Stimulated activated naive CD8-positive, alpha-beta T cell treated with anti-CD3 and anti-CD28 coated beads, Interleukin-15, Interleukin-2, amounts not matched to agents 100 ng/mL and 50 ng/mL, for 24 hours (primary cell): Measurements from ENCODE around the gene FADS1.

Experiments used
- H3K27ac Mint-ChIP-seq: one replicate; pipeline ENCODE4 v1.8.0; 2021; ENCODE audit warnings: mild to moderate bottlenecking, mixed read lengths
- H3K27me3 Mint-ChIP-seq: one replicate; pipeline ENCODE4 v1.8.0; 2021; ENCODE audit warnings: mixed read lengths
- H3K36me3 Mint-ChIP-seq: one replicate; pipeline ENCODE4 v1.8.0; 2021; ENCODE audit warnings: low read depth, mixed read lengths
- H3K4me1 Mint-ChIP-seq: one replicate; pipeline ENCODE4 v1.8.0; 2021; ENCODE audit warnings: low read depth, mixed read lengths
- H3K4me3 Mint-ChIP-seq: one replicate; pipeline ENCODE4 v1.8.0; 2021; ENCODE audit warnings: mild to moderate bottlenecking, mixed read lengths
- H3K9me3 Mint-ChIP-seq: one replicate; pipeline ENCODE4 v1.8.0; 2021; ENCODE audit warnings: mixed read lengths

FADS1 gene

GRCh38 chr11:61782299-61782698 is 34.5 kb downstream of the FADS1 start:
- H3K4me1 Mint-ChIP-seq, result peaks cover 3% of the 10 kb centered on the region
- H3K27ac Mint-ChIP-seq, result no peak overlapping the region
- H3K36me3 Mint-ChIP-seq, result peaks cover 5% of the 10 kb centered on the region
- no peak overlapping the region for H3K4me3 Mint-ChIP-seq
- H3K27me3 Mint-ChIP-seq, result peaks cover 5% of the 10 kb centered on the region
- H3K9me3 Mint-ChIP-seq, result no peaks in the 10 kb centered on the region

- Mint-ChIP-seq H3K27ac (no peak overlapping the region), H3K4me1 (peaks cover 5% of the 10 kb centered on the region), H3K36me3 (peaks cover under 1% of the 10 kb centered on the region), H3K9me3 (no peaks in the 10 kb centered on the region), H3K27me3 (peaks cover 6% of the 10 kb centered on the region), H3K4me3 (no peak overlapping the region)
Measured at GRCh38 chr11:61781585-61781984, 35.2 kb downstream of the FADS1 start.

- H3K9me3 Mint-ChIP-seq, result no peaks in the 10 kb centered on the region
- H3K36me3 Mint-ChIP-seq, result no peaks in the 10 kb centered on the region
- peaks cover 6% of the 10 kb centered on the region for H3K4me1 Mint-ChIP-seq
- no peak overlapping the region for H3K27ac Mint-ChIP-seq
- no peak overlapping the region for H3K4me3 Mint-ChIP-seq
- H3K27me3 Mint-ChIP-seq, result peaks cover 10% of the 10 kb centered on the region
Measured at GRCh38 chr11:61780581-61781162, 36.1 kb downstream of the FADS1 start.

- H3K4me1 Mint-ChIP-seq, result peaks cover 6% of the 10 kb centered on the region
Measured at GRCh38 chr11:61779666-61780525, 36.9 kb downstream of the FADS1 start.

GRCh38 chr11:61778920-61779650 is 37.7 kb downstream of the FADS1 start:
- Mint-ChIP-seq H3K4me3 (no peak overlapping the region), H3K9me3 (no peaks in the 10 kb centered on the region), H3K4me1 (peaks cover 6% of the 10 kb centered on the region), H3K36me3 (no peaks in the 10 kb centered on the region), H3K27ac (no peak overlapping the region), H3K27me3 (peaks cover 10% of the 10 kb centered on the region)

More at GRCh38 chr11:61779666-61780525, 36.9 kb downstream of the FADS1 start:
- no peak overlapping the region for H3K27ac Mint-ChIP-seq
- H3K9me3 Mint-ChIP-seq, result no peaks in the 10 kb centered on the region
- no peak overlapping the region for H3K4me3 Mint-ChIP-seq
- no peaks in the 10 kb centered on the region for H3K36me3 Mint-ChIP-seq
- H3K27me3 Mint-ChIP-seq, result peaks cover 10% of the 10 kb centered on the region

DNA sequence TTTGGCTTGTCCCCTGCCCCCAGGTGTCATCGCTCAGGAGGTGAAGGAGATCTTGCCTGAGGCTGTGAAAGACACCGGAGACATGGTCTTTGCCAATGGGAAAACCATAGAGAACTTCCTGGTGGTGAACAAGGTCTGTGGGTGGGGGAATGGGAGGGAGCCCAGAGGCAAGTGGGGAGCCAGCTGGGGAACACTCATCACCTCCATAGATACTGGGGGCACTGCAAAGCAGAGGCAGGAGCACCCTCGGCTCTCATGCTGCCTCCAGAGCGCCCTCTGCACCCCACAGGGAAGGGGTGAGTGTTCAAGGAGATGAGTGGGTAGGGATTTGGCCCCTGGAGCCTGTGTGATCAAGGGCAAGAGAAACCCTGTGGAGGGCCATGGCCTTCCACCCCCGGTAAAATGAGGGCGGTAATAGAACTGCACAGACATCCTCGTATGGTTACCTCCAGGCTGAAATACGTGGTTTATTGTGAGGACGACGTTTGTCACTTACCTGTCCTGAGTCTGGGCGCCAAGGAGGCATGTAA is 38.4 kb downstream of the FADS1 start:
- no peaks in the 10 kb centered on the region for H3K36me3 Mint-ChIP-seq
- peaks cover 10% of the 10 kb centered on the region for H3K27me3 Mint-ChIP-seq
- H3K27ac Mint-ChIP-seq, result no peak overlapping the region
- no peak overlapping the region for H3K4me3 Mint-ChIP-seq
- H3K4me1 Mint-ChIP-seq, result peaks cover 6% of the 10 kb centered on the region
- no peaks in the 10 kb centered on the region for H3K9me3 Mint-ChIP-seq

GRCh38 chr11:61777234-61778090 is 39.3 kb downstream of the FADS1 start:
- peaks cover 6% of the 10 kb centered on the region for H3K4me1 Mint-ChIP-seq
- H3K9me3 Mint-ChIP-seq, result no peaks in the 10 kb centered on the region
- H3K4me3 Mint-ChIP-seq, result no peak overlapping the region
- no peak overlapping the region for H3K27ac Mint-ChIP-seq
- H3K27me3 Mint-ChIP-seq, result peaks cover 10% of the 10 kb centered on the region
- H3K36me3 Mint-ChIP-seq, result no peaks in the 10 kb centered on the region

GRCh38 chr11:61776561-61777075 is 40.2 kb downstream of the FADS1 start:
- Mint-ChIP-seq H3K27ac (no peak overlapping the region), H3K4me3 (no peak overlapping the region), H3K27me3 (peaks cover 10% of the 10 kb centered on the region), H3K9me3 (no peaks in the 10 kb centered on the region), H3K36me3 (no peaks in the 10 kb centered on the region), H3K4me1 (peaks cover 6% of the 10 kb centered on the region)

DNA sequence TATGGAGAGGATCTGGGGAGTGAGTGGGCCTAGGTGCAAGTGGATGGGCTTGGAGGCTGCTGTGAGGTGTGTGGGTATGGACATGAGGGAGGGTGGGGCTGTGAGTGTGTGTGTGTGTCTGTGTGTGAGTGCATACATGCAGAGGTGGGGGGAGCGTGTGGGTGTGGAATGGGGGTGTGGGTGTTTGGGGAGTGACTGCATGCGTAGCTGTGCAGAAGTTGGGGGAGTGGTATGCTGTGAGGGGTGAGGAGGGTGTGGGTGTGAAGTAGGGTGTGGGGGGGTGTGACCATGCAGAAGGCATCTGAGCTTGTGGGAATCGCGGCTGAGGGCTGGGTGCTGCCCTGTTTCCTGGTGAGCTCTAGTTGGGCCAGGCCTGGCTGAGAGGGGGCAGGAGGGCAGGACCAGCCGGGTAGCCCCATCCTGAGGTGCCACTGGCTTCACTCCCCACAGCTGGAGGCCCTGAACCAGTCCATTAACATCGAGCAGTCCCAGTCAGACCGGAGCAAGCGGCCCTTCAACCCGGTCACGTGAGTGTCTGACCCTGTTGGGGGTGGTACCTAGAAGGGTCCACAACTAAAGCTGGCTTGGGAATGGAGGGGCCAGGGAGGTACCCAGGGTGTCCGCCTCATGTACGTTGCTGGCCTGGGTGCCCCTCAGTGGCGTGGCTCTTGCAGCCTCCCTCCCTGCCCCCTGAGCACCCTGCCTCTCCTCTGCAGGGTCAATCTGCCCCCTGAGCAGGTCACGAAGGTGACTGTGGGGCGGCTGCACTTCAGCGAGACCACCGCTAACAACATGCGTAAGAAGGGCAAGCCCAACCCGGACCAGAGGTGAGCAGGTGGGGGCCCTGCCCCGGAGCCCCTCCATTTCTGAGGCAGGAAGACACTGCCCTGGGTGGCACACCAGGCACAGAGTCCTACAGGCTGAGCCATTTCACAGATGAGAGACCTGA is 40.9 kb downstream of the FADS1 start:
- Mint-ChIP-seq H3K4me3 (no peak overlapping the region), H3K4me1 (peaks cover 6% of the 10 kb centered on the region), H3K27ac (no peak overlapping the region), H3K9me3 (no peaks in the 10 kb centered on the region), H3K27me3 (peaks cover 10% of the 10 kb centered on the region), H3K36me3 (no peaks in the 10 kb centered on the region)

GRCh38 chr11:61775106-61775505 is 41.7 kb downstream of the FADS1 start:
- peaks cover 10% of the 10 kb centered on the region for H3K27me3 Mint-ChIP-seq
- H3K36me3 Mint-ChIP-seq, result no peaks in the 10 kb centered on the region
- H3K4me3 Mint-ChIP-seq, result no peak overlapping the region
- H3K9me3 Mint-ChIP-seq, result no peaks in the 10 kb centered on the region
- no peak overlapping the region for H3K27ac Mint-ChIP-seq
- peaks cover 6% of the 10 kb centered on the region for H3K4me1 Mint-ChIP-seq

DNA sequence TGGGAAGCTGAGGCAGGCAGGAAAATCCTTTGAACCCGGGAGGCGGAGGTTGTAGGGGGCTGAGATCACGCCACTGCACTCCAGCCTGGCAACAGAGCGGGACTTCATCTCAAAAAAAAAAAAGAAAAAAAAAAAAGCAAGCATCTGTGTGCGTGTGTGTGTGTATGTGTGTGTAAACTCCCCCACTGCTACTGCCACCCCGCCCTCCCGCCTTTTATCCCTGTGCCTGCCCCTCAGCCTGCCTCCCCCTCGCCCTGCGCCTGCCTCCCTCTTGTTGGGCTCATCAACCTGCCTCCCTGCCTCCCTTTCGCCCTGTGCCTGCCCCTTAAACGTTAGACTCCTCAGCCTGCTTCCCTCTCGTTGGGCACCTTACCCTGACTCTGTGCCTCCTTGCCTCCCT is 42.4 kb downstream of the FADS1 start:
- Mint-ChIP-seq H3K36me3 (no peaks in the 10 kb centered on the region), H3K27ac (no peak overlapping the region), H3K27me3 (peaks cover 10% of the 10 kb centered on the region), H3K9me3 (no peaks in the 10 kb centered on the region), H3K4me1 (peaks cover 6% of the 10 kb centered on the region), H3K4me3 (no peak overlapping the region)

DNA sequence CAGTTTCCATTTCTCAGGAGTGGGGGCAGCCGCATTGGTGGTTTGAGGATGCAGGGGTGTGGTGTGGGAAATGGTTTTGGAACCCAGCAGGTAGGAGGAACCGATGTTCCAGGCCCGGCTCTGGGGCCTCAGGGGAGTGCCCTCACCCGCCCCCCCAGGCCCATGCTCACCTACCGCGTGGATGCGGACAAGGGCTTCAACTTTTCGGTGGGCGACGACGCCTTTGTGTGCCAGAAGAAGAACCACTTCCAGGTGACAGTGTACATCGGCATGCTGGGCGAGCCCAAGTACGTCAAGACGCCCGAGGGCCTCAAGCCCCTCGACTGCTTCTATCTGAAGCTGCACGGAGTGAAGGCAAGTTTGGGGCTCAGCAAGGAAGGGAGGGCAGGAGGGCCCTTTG is 43.0 kb downstream of the FADS1 start:
- Mint-ChIP-seq H3K9me3 (no peaks in the 10 kb centered on the region), H3K27ac (no peak overlapping the region)

DNA sequence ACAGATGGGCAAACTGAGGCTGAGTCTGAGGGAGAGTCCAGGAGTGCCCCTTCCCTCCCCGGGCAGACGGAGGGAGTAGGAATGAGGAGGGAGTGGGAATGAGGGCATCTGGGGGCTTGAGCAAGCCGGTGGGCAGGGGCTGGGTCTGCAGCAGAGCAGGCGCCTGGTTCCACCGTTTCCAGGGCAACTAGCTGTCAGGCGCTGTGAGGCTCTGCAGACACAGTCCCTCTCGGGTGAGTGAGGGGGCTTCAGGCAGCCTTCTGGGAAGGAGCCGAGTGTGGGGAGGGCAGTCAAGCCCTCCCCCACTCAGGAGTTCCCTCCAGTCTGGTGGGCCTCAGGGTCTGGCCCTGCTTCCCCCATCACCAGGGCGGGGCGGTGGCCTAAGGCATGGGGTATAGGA is 43.4 kb downstream of the FADS1 start:
- H3K27ac Mint-ChIP-seq, result no peak overlapping the region
- no peak overlapping the region for H3K4me3 Mint-ChIP-seq
- no peaks in the 10 kb centered on the region for H3K36me3 Mint-ChIP-seq
- no peaks in the 10 kb centered on the region for H3K9me3 Mint-ChIP-seq
- H3K4me1 Mint-ChIP-seq, result peaks cover 6% of the 10 kb centered on the region
- H3K27me3 Mint-ChIP-seq, result peaks cover 10% of the 10 kb centered on the region

More for the DNA sequence above, 43.0 kb downstream of the FADS1 start:
- Mint-ChIP-seq H3K4me3 (no peak overlapping the region), H3K4me1 (peaks cover 6% of the 10 kb centered on the region), H3K27me3 (peaks cover 10% of the 10 kb centered on the region), H3K36me3 (no peaks in the 10 kb centered on the region)
